ENCODE results near the gene TPTE2. TPM values are rescaled to one million over a fixed set of nuclear protein-coding genes. Genes with fewer than 3 reads are reported as not detected.

Gene TPTE2
- total RNA-seq, 2 experiments from 2014 or later = 0.11 to 0.25 TPM

DNA sequence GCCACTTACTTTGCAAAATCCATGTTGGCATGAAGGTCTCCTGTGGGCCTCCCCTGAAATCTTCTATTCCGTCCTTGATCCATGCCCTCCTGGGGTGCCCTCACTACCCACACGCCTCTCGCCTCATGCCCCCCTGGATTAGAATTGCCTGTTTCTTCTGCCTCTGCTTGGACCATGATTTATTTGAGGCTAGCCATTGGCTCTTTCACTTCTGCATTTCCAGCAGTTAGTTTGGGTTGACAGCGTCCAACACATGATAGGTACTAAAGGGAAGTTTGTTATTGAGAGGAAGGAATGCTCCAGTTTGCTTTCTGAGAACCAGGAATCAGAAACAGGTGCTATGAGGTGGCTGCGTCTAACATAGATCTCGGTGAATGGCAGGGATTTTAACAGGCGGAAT, 30.5 kb upstream of the TPTE2 start:
- no peaks in the 10 kb centered on the region for H3K9me3 Mint-ChIP-seq (ENCODE audit: low read depth)
- DNase-seq = no peak
- POLR2A ChIA-PET = no interaction called here
- no peak overlapping the region for H3K4me3 Mint-ChIP-seq
- intact Hi-C loops (cut with DNase I, micrococcal nuclease) = no loop called here
- no peaks in the 10 kb centered on the region for H3K36me3 Mint-ChIP-seq (ENCODE audit: low read depth)
- peaks cover 6% of the 10 kb centered on the region for H3K27me3 Mint-ChIP-seq
- H3K4me1 Mint-ChIP-seq = peaks cover 11% of the 10 kb centered on the region
- no peak for ATAC-seq
- H3K27ac Mint-ChIP-seq = no peak overlapping the region
- CTCF ChIA-PET = no interaction called here

DNA sequence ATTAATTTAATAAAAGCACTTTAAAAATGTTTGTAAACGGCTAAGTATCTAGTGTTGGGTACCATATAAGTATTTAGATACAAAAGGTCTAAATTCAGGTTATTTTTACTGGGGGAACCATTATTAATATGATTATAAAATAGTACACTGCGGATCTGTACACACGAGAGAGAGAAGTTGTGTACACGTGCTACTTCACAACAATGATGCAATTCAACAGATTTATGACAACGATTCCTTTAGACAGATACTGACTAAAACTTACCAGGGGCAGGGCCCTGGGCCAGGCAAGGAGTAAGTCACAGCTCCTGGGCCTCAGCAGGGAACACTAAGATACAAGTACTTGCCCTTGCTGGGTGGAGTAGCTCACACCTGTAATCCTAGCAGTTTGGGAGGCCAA, 29.1 kb upstream of the TPTE2 start:
- ChIA-PET CTCF (interaction anchor here (0.6 kb wide), 1 partner anchor 607 kb away, joined by 3 read pairs; no protein-coding TSS in a partner anchor), POLR2A (no interaction called here)
- H3K4me1 Mint-ChIP-seq = peaks cover 14% of the 10 kb centered on the region
- H3K4me3 Mint-ChIP-seq = no peak overlapping the region
- H3K36me3 Mint-ChIP-seq (ENCODE audit: low read depth) = no peaks in the 10 kb centered on the region
- H3K27ac Mint-ChIP-seq = no peak overlapping the region
- H3K9me3 Mint-ChIP-seq (ENCODE audit: low read depth) = no peaks in the 10 kb centered on the region
- intact Hi-C loops (cut with DNase I, micrococcal nuclease) = no loop called here
- DNase-seq = no peak
- H3K27me3 Mint-ChIP-seq = peaks cover 1% of the 10 kb centered on the region
- no peak for ATAC-seq

DNA sequence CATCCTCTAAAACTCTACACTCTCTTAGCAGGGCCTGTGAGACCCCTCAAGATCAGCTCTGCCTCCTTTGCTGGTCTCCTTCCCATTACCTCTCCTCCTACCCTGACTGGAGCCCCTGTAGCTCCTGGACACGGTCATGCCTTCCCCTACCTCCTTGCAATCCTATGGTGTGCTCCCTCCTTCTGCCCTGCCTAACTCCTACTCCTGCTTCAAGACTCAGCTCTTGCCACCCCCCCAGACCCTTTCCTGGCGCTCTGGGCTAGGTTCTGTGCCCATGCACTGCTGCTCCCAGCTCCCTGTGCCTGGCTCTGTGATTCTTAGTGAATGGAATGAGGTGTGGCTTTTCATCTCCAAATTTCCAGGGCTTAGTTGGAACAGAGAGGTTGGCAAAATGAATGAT, 28.0 kb upstream of the TPTE2 start:
- no peak for ATAC-seq

DNA sequence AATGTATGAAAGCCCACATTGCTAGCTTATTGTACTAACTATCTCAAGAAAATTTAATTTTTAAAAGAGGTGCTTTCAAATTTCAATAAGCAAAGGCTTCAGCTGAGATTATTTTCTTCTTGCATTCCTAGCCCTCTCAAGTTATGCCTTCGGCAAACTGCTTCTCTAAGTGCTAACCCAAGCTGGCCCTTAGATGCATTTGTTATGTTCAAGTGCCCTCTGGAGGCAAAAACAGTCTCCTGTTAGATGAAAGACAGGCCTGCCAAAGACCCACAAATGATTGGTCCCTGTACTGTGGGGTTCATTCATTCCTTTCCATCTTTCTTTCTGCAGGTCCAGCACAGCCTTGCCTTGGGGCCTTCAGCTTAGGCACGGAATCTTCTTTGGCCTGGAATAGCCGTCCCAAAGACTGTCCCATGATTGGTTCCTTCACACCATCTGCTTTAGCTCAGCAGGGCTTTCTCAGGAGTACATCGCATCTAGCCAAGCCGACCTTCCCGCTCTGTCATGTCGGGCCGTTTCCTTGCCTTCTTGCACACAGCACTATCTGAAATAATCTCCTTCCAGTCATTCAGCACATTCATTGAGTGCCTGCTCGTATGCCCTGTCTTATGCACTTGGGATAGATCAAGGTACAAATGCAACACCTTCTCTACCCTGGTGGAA, 26.4 kb upstream of the TPTE2 start:
- Mint-ChIP-seq H3K4me3 (peak overlapping the region; percentile 78), H3K36me3 (ENCODE audit: low read depth) (peaks cover 2% of the 10 kb centered on the region), H3K27me3 (no peaks in the 10 kb centered on the region), H3K9me3 (ENCODE audit: low read depth) (no peaks in the 10 kb centered on the region), H3K4me1 (peaks cover 14% of the 10 kb centered on the region), H3K27ac (peak overlapping the region; percentile 93)
- ATAC-seq (peak; percentile 67), DNase-seq (peak; percentile 46)
- ChIA-PET CTCF (interaction anchor here (0.9 to 1.6 kb wide), 7 partner anchors 18 to 573 kb away, joined by 3 to 7 read pairs (median 3); partner anchors contain the start of gene GJA3), POLR2A (no interaction called here)
- intact Hi-C loops (cut with DNase I, micrococcal nuclease) = loop anchor here (1.0 to 10.0 kb wide), 7 partner anchors 23 to 433 kb away; partner anchors contain the start of genes MPHOSPH8 (in 1 of the 2), PSPC1 (in 1 of the 2), ZMYM2 (in 1 of the 2) and ZMYM5 (in 1 of the 2)

More for the DNA sequence above, 28.0 kb upstream of the TPTE2 start:
- DNase-seq = no peak
- no peaks in the 10 kb centered on the region for H3K27me3 Mint-ChIP-seq
- H3K36me3 Mint-ChIP-seq (ENCODE audit: low read depth) = no peaks in the 10 kb centered on the region
- CTCF ChIA-PET = interaction anchor here (0.6 kb wide), 1 partner anchor 30 kb away, joined by 3 read pairs; no protein-coding TSS in a partner anchor
- POLR2A ChIA-PET = no interaction called here
- peaks cover 14% of the 10 kb centered on the region for H3K4me1 Mint-ChIP-seq
- intact Hi-C loops (cut with DNase I, micrococcal nuclease) = loop anchor here in 1 of 2 experiments (5.0 to 10.0 kb wide), 2 partner anchors 152 to 435 kb away; no protein-coding TSS in a partner anchor
- no peak overlapping the region for H3K27ac Mint-ChIP-seq
- H3K9me3 Mint-ChIP-seq (ENCODE audit: low read depth) = no peaks in the 10 kb centered on the region
- no peak overlapping the region for H3K4me3 Mint-ChIP-seq

DNA sequence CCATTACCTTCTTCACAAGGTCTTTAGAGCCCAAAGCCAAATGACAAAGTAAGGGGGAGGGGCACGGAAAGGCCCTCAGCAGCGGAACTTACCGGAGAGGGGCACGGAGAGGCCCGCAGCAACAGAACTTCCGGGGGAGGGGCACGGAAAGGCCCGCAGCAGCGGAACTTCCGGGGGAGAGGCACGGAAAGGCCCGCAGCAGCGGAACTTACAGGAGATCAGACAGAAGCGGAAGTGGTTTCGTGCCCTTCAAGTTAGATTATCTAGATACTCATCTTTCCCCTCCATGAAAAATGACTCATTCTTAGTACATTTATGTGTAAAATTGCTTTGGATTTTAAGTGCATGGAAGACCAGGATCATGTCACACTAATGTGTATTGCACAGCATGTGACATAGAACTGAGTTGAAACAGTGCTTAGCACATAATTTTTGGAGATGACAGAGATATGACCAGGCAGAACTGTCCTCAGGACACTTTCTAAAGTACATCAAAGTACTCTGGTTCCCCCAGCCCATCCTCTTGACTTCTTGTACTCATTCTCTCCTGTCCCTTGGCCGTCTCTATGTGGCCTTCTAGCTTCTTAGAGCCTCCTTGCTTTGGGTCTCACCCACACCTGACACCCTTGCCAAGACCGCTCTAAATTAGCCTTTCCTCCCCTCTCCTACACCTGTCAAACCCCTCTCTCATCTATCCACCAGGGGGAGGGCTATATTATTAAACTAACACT, 25.7 kb upstream of the TPTE2 start:
- DNase-seq (peak; percentile 91), ATAC-seq (peak; percentile 90)
- Mint-ChIP-seq H3K4me1 (peaks cover 14% of the 10 kb centered on the region), H3K27me3 (no peaks in the 10 kb centered on the region), H3K36me3 (ENCODE audit: low read depth) (peaks cover 2% of the 10 kb centered on the region), H3K9me3 (ENCODE audit: low read depth) (no peaks in the 10 kb centered on the region), H3K27ac (peak overlapping the region; percentile 93), H3K4me3 (peak overlapping the region; percentile 78)
- POLR2A ChIA-PET = no interaction called here
- intact Hi-C loops (cut with DNase I, micrococcal nuclease) = loop anchor here (1.0 to 10.0 kb wide), 7 partner anchors 22 to 432 kb away; partner anchors contain the start of genes MPHOSPH8 (in 1 of the 2), PSPC1 (in 1 of the 2), ZMYM2 (in 1 of the 2) and ZMYM5 (in 1 of the 2)
- CTCF ChIA-PET = interaction anchor here (0.6 to 1.6 kb wide), 8 partner anchors 17 to 574 kb away, joined by 3 to 7 read pairs (median 4); partner anchors contain the start of gene GJA3

DNA sequence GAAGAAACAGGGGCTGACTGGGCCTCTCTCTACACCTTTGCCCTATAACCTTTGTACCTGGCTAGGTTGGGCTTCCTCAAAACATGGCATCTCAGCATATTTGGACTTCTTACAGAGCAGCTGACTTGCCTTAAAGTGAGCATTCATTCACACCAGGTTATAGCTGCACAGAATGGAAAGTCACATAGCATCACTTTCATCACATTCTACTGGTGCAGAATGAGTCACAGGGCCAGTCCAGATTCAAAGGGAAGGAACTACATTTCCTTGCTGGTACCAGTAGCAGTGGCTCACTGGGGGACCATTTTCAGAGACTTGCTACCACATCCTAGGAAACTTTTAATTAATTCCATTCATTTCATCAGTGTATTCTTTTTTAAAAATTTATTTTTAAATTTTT, 20.3 kb upstream of the TPTE2 start:
- peaks cover 2% of the 10 kb centered on the region for H3K36me3 Mint-ChIP-seq (ENCODE audit: low read depth)
- no peak for DNase-seq
- ChIA-PET CTCF (interaction anchor here (1.4 kb wide), 1 partner anchor 9 kb away, joined by 3 read pairs; no protein-coding TSS in a partner anchor), POLR2A (no interaction called here)
- H3K27ac Mint-ChIP-seq = no peak overlapping the region
- H3K4me3 Mint-ChIP-seq = no peak overlapping the region
- H3K27me3 Mint-ChIP-seq = peaks cover 2% of the 10 kb centered on the region
- intact Hi-C loops (cut with DNase I, micrococcal nuclease) = loop anchor here in 1 of 2 experiments (10.0 kb wide), 1 partner anchor 427 kb away; no protein-coding TSS in a partner anchor
- peaks cover 4% of the 10 kb centered on the region for H3K4me1 Mint-ChIP-seq
- H3K9me3 Mint-ChIP-seq (ENCODE audit: low read depth) = peaks cover 12% of the 10 kb centered on the region
- ATAC-seq = peak; percentile 60

DNA sequence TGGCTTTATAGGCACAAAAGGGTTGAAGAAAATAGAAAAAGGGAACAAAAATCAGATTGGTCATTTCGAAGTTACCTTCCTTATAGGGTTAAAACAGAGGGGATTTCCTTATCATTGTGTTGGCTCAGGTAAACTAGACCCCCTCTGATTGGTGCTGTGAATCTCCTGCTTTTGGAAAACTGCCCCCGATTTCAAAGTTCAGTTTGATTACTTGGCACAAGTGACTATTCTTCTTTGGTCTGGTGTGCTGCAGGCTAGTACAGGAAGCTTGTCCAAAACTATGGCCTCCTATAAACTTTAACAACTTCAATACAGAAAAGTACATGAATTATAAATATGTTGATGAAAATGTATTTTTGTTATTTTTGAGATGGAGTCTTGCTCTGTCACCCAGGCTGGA, 13.9 kb upstream of the TPTE2 start:
- POLR2A ChIA-PET = no interaction called here
- H3K4me3 Mint-ChIP-seq = no peak overlapping the region
- peaks cover 9% of the 10 kb centered on the region for H3K9me3 Mint-ChIP-seq (ENCODE audit: low read depth)
- no peaks in the 10 kb centered on the region for H3K36me3 Mint-ChIP-seq (ENCODE audit: low read depth)
- CTCF ChIA-PET = no interaction called here
- intact Hi-C loops (cut with DNase I, micrococcal nuclease) = no loop called here
- peaks cover 4% of the 10 kb centered on the region for H3K27me3 Mint-ChIP-seq
- DNase-seq (no peak), ATAC-seq (no peak)
- H3K27ac Mint-ChIP-seq = no peak overlapping the region
- no peaks in the 10 kb centered on the region for H3K4me1 Mint-ChIP-seq

DNA sequence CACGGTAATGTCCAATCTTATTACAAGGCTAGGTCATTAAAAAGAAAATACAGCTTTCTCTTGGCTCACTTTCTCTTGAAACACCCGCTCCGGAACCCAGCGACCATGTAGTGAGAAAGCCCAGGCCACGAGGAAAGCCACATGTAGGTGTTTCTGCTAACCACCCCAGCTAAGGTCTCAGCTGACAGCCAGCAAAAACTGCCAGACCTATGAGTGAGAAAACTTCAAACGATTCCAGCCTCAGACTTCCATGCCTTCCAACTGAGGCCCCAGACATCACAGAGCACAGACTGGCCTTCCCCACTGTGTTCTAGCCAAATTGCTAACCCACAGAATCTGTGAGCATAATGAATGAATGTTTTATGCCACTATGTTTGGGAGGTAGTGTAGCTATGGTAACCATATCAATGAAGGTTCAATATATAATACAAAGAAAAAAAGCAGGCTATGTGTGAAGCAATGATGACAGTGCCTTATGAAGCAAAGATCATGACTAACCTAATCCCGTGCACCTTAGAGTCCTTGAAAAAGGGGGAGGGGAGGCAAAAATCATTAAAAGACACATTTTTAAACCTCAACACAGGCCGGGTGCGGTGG, 11.9 kb upstream of the TPTE2 start:
- H3K27ac Mint-ChIP-seq = no peak overlapping the region
- ChIA-PET CTCF (interaction anchor here (1.2 kb wide), 1 partner anchor 9 kb away, joined by 3 read pairs; no protein-coding TSS in a partner anchor), POLR2A (no interaction called here)
- DNase-seq = no peak
- no peaks in the 10 kb centered on the region for H3K4me1 Mint-ChIP-seq
- H3K27me3 Mint-ChIP-seq = peaks cover 3% of the 10 kb centered on the region
- H3K36me3 Mint-ChIP-seq (ENCODE audit: low read depth) = no peaks in the 10 kb centered on the region
- intact Hi-C loops (cut with DNase I, micrococcal nuclease) = no loop called here
- no peak overlapping the region for H3K4me3 Mint-ChIP-seq
- no peak for ATAC-seq
- H3K9me3 Mint-ChIP-seq (ENCODE audit: low read depth) = peaks cover 4% of the 10 kb centered on the region

DNA sequence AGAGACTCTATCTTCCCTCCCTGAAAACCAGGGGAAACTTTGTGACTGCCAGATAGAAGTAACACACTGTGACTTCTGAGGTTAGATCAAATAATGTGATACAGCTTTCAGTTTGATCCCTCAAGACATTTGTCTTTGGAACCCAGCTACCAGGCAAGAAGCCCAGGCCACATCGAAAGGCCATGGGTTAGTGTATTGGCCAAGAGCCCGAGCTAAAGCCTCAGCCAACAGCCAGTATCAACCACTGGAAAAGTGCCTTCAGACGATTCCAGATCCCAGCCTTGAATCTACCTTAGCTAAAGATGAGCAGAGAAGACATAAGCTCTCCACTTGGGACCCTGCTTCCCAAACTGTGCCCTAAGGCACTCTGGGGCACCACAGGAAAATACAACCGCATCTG, 10.9 kb upstream of the TPTE2 start:
- H3K27ac Mint-ChIP-seq = no peak overlapping the region
- no peak for ATAC-seq
- intact Hi-C loops (cut with DNase I, micrococcal nuclease) = no loop called here
- peaks cover 3% of the 10 kb centered on the region for H3K4me1 Mint-ChIP-seq
- POLR2A ChIA-PET = interaction anchor here (0.6 kb wide), 1 partner anchor 85 kb away, joined by 3 read pairs; no protein-coding TSS in a partner anchor
- H3K9me3 Mint-ChIP-seq (ENCODE audit: low read depth) = peaks cover 2% of the 10 kb centered on the region
- H3K4me3 Mint-ChIP-seq = no peak overlapping the region
- CTCF ChIA-PET = interaction anchor here (1.2 kb wide), 1 partner anchor 10 kb away, joined by 3 read pairs; no protein-coding TSS in a partner anchor
- H3K36me3 Mint-ChIP-seq (ENCODE audit: low read depth) = no peaks in the 10 kb centered on the region
- DNase-seq = no peak
- peaks cover 5% of the 10 kb centered on the region for H3K27me3 Mint-ChIP-seq

DNA sequence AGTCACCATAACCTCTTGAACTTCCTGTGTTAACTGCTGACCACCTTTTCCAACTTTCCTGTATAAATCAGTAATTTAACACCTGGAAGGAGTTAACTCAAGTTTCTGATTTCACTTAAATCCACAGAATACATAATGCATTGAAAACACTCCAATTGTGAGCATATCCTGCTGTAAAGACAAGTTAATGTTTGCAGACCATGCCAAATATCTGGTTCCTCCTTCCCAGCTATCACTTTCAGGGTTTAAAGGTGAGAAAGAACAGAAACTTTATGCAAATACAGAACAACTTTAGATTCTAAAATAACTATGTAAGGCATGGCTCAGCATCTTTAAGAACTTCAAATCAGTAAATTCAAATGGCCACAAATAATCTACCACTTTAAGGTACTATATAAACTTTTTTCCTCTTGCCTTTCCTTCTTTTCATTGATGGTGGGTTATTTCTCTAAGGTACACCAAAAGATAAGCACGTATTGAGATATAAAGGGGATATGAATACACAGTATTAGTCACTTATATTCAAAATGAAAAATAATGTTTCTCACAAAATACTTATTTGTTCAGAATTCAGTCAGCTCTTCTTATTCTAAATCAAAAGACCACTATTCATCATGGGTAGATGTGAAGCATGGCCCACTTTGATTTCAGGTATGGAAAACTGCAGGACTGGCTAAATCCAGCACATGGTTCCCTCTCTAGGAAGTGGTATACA, 6.6 kb upstream of the TPTE2 start:
- Mint-ChIP-seq H3K9me3 (ENCODE audit: low read depth) (no peaks in the 10 kb centered on the region), H3K27me3 (peaks cover 2% of the 10 kb centered on the region), H3K36me3 (ENCODE audit: low read depth) (no peaks in the 10 kb centered on the region), H3K4me3 (no peak overlapping the region), H3K27ac (no peak overlapping the region), H3K4me1 (peaks cover 3% of the 10 kb centered on the region)
- CTCF ChIA-PET = interaction anchor here (1.7 kb wide), 1 partner anchor 20 kb away, joined by 4 read pairs; no protein-coding TSS in a partner anchor
- POLR2A ChIA-PET = no interaction called here
- intact Hi-C loops (cut with DNase I, micrococcal nuclease) = no loop called here
- DNase-seq (no peak), ATAC-seq (no peak)

DNA sequence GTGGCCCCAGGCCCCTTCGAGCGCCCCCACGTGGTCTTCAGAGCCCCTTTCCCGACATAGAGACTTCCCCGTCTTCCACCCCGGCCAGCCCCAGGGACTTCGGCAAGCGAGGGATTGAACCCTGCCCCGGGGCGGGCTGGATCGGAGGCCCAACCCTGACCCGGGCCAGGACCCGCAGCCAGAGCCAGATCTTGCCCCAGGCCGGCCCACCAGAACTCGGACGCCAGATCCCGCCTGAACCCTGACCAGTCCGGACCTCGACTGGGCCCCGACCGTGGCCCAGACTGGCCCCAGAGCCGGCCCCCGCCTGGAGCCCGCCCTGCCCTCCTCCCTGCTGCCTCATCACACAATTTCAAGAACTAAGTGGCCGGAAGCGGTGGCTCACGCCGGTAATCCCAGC, 253 bp upstream of the TPTE2 start:
- Mint-ChIP-seq H3K9me3 (ENCODE audit: low read depth) (no peaks in the 10 kb centered on the region), H3K27me3 (no peaks in the 10 kb centered on the region), H3K36me3 (ENCODE audit: low read depth) (no peaks in the 10 kb centered on the region), H3K4me1 (no peaks in the 10 kb centered on the region), H3K4me3 (no peak overlapping the region), H3K27ac (no peak overlapping the region)
- DNase-seq (no peak), ATAC-seq (no peak)
- ChIA-PET CTCF (interaction anchor here (0.7 kb wide), 1 partner anchor 26 kb away, joined by 3 read pairs; no protein-coding TSS in a partner anchor), POLR2A (no interaction called here)
- intact Hi-C loops (cut with DNase I, micrococcal nuclease) = no loop called here
